PC-9 (cell line): ENCODE measurements around the gene GATA6.

Experiments used
- CTCF ChIP-seq: fragments of 200-600 bp; sonication (generic); conservative IDR thresholded peaks from 2 replicates; pipeline ENCODE4 v1.6.1; 2017; ENCODE audit warnings: mixed run types, antibody characterized with exemption, mild to moderate bottlenecking, moderate library complexity
- EZH2 ChIP-seq: fragments of 200-600 bp; sonication (generic); IDR thresholded peaks from 2 replicates; pipeline ENCODE4 v1.8.0; 2017; ENCODE audit warnings: antibody characterized with exemption, low read depth

- TF ChIP-seq CTCF (no peak), EZH2 (no peak)
Measured at GRCh38 chr18:22200611-22201225, 31.3 kb downstream of the GATA6 start.
